Gastroesophageal sphincter (tissue), 4 donors: ENCODE data around the gene POLE4. TPM values are rescaled to one million over a fixed set of nuclear protein-coding genes. Genes with fewer than 3 reads are reported as not detected.

ENCODE experiments used
- ATAC-seq: fragments of 150-250 bp; one replicate; pipeline ENCODE4 v1.9.1; 2016; ENCODE audit warnings: mild to moderate bottlenecking, moderate library complexity
- H3K27ac ChIP-seq, 4 donors: fragments of 200-600 bp; sonication (generic) in 3 of 4; 1 replicate in 3 of 4; 2 replicates in 1 of 4; pipeline ENCODE4 v1.5.1; 2016 to 2019
- H3K27me3 ChIP-seq: fragments of 200-600 bp; sonication (generic); one replicate; pipeline ENCODE4 v1.5.1; 2019
- H3K36me3 ChIP-seq, 2 donors: fragments of 200-600 bp; sonication (generic); one replicate each; pipeline ENCODE4 v1.5.1; 2019; ENCODE audit warnings: control low read depth in 1 of 2
- H3K4me1 ChIP-seq, 3 donors: fragments of 200-600 bp; sonication (generic); 1 replicate in 2 of 3; 2 replicates in 1 of 3; pipeline ENCODE4 v1.5.1; 2016 to 2019; ENCODE audit warnings: control low read depth in 2 of 3
- H3K4me3 ChIP-seq, 2 donors: fragments of 200-600 bp; sonication (generic); one replicate each; pipeline ENCODE4 v1.5.1; 2019; ENCODE audit warnings: mild to moderate bottlenecking in 1 of 2, moderate library complexity in 1 of 2
- H3K9me3 ChIP-seq, 3 donors: fragments of 200-600 bp; sonication (generic); one replicate each; pipeline ENCODE4 v1.5.1; 2017 to 2019; ENCODE audit warnings: control low read depth in 2 of 3
- EP300 ChIP-seq: sonication (generic); formaldehyde crosslinking; IDR thresholded peaks from one replicate; pipeline ENCODE4 v1.6.1; 2017; ENCODE audit warnings: antibody characterized with exemption, mild to moderate bottlenecking
- POLR2A ChIP-seq, 2 donors: fragments of 450-650 bp; IDR thresholded peaks; one replicate each; pipeline ENCODE4 v1.6.1; 2017; ENCODE audit warnings: antibody characterized with exemption in 2 of 2, mild to moderate bottlenecking in 2 of 2, moderate library complexity in 1 of 2
- POLR2AphosphoS5 ChIP-seq: sonication (generic); formaldehyde crosslinking; IDR thresholded peaks from one replicate; pipeline ENCODE4 v1.6.1; 2017; ENCODE audit warnings: antibody characterized with exemption
- WGBS, 2 donors: methylation state at CpG; one replicate each; pipeline ENCODE4 v1.1.5; 2018; ENCODE audit warnings: low coverage in 1 of 2; 5-methylcytosine and 5-hydroxymethylcytosine counted together
- total RNA-seq, 4 donors: library from RNA; depleted of rRNA; stranded (reverse); fragments of >200 nt; gene quantifications; one replicate each; pipeline ENCODE4 v1.1.0, GENCODE V29; 2016
- TF ChIP-seq, protein P1 (sequence below), 4 experiments: fragments of 200-600 bp in 2 of 4; fragments of 450-650 bp in 2 of 4; sonication (generic) in 1 of 4; IDR thresholded peaks; one replicate each; pipeline ENCODE4 v1.5.1; 2017 to 2019; ENCODE audit warnings: antibody characterized with exemption in 4 of 4, mild to moderate bottlenecking in 2 of 4, moderate library complexity in 2 of 4

The POLE4 gene
- total RNA-seq, 4 donors from 2014 or later = 17.7 to 34.1 (median 24.8) TPM

GRCh38 chr2:75002007-75002406 lies 43.6 kb downstream of the POLE4 start:
- 89 to 100% methylated on average over 1 to 3 of the region's 3 CpGs for WGBS, 2 donors
- Histone ChIP-seq H3K9me3 (no peaks in the 10 kb centered on the region), H3K27ac (no peak overlapping the region), H3K36me3 (no peaks in the 10 kb centered on the region), H3K4me3 (no peak overlapping the region), H3K4me1 (no peaks in the 10 kb centered on the region), H3K27me3 (no peaks in the 10 kb centered on the region)
- TF ChIP-seq EP300 (no peak), POLR2A (IDR thresholded peaks at IDR 0.05) (no peak), POLR2AphosphoS5 (no peak)
- TF ChIP-seq, protein P1, sequence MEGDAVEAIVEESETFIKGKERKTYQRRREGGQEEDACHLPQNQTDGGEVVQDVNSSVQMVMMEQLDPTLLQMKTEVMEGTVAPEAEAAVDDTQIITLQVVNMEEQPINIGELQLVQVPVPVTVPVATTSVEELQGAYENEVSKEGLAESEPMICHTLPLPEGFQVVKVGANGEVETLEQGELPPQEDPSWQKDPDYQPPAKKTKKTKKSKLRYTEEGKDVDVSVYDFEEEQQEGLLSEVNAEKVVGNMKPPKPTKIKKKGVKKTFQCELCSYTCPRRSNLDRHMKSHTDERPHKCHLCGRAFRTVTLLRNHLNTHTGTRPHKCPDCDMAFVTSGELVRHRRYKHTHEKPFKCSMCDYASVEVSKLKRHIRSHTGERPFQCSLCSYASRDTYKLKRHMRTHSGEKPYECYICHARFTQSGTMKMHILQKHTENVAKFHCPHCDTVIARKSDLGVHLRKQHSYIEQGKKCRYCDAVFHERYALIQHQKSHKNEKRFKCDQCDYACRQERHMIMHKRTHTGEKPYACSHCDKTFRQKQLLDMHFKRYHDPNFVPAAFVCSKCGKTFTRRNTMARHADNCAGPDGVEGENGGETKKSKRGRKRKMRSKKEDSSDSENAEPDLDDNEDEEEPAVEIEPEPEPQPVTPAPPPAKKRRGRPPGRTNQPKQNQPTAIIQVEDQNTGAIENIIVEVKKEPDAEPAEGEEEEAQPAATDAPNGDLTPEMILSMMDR (IDR thresholded peaks at IDR 0.05) = no peak
- ATAC-seq = no peak

GRCh38 chr2:75003276-75003675 lies 44.8 kb downstream of the POLE4 start:
- no peaks in the 10 kb centered on the region for H3K27me3 ChIP-seq
- TF ChIP-seq POLR2AphosphoS5 (no peak), POLR2A (IDR thresholded peaks at IDR 0.05) (no peak)
- TF ChIP-seq, protein P1 (IDR thresholded peaks at IDR 0.05) = no peak
- 66% methylated on average over 2 of the region's 2 CpGs; no CpG with 5 or more reads in 1 of the 2 donors for WGBS, 2 donors
- no peaks in the 10 kb centered on the region for H3K4me1 ChIP-seq
- H3K4me3 ChIP-seq = no peak overlapping the region
- no peaks in the 10 kb centered on the region for H3K36me3 ChIP-seq
- ATAC-seq = no peak
- no peak overlapping the region for H3K27ac ChIP-seq
- H3K9me3 ChIP-seq = no peaks in the 10 kb centered on the region

DNA sequence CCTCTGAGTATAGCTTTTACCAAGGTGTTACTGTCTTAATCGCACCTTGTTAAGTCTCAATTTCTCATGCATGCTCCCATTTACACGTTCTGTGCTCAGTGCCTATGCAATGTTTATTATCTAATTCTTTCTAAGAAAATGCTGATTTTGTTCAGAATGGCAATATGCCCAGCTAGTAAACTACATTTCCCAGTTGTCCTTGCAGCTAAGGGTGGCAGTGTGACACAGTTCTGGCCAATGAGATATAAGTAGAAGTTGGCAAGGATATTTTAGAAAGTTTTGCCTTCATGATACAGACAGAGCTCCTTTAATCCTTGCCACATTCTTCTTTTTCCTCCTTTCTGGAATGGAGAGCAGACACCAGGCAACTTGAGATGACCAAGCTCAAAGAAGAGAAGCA lies 45.3 kb downstream of the POLE4 start:
- Histone ChIP-seq H3K27me3 (no peaks in the 10 kb centered on the region), H3K4me1 (no peaks in the 10 kb centered on the region), H3K27ac (no peak overlapping the region), H3K4me3 (no peak overlapping the region), H3K36me3 (no peaks in the 10 kb centered on the region), H3K9me3 (no peaks in the 10 kb centered on the region)
- ATAC-seq = no peak
- 59 to 66% methylated on average over 2 of the region's 2 CpGs for WGBS, 2 donors
- TF ChIP-seq, protein P1 (IDR thresholded peaks at IDR 0.05) = no peak
- TF ChIP-seq POLR2A (IDR thresholded peaks at IDR 0.05) (no peak), POLR2AphosphoS5 (no peak), EP300 (no peak)

- Histone ChIP-seq H3K9me3 (no peaks in the 10 kb centered on the region), H3K27ac (no peak overlapping the region), H3K36me3 (no peaks in the 10 kb centered on the region), H3K4me3 (no peak overlapping the region), H3K4me1 (no peaks in the 10 kb centered on the region), H3K27me3 (no peaks in the 10 kb centered on the region)
- TF ChIP-seq EP300 (no peak), POLR2A (IDR thresholded peaks at IDR 0.05) (no peak), POLR2AphosphoS5 (no peak)
- TF ChIP-seq, protein P1 (IDR thresholded peaks at IDR 0.05) = no peak
- no peak for ATAC-seq
These were observed 47.6 kb downstream of the POLE4 start for GRCh38 chr2:75006041-75006440.

GRCh38 chr2:75007061-75007460 lies 48.6 kb downstream of the POLE4 start:
- TF ChIP-seq POLR2AphosphoS5 (no peak), POLR2A (IDR thresholded peaks at IDR 0.05) (no peak), EP300 (no peak)
- TF ChIP-seq, protein P1 (IDR thresholded peaks at IDR 0.05) = no peak
- Histone ChIP-seq H3K4me3 (no peak overlapping the region), H3K9me3 (no peaks in the 10 kb centered on the region), H3K27ac (no peak overlapping the region), H3K27me3 (no peaks in the 10 kb centered on the region), H3K4me1 (no peaks in the 10 kb centered on the region), H3K36me3 (no peaks in the 10 kb centered on the region)
- ATAC-seq = no peak
- WGBS, 2 donors = 100% methylated on average over 1 to 3 of the region's 4 CpGs
